IgD-negative memory B cell (primary cell): ENCODE measurements around the gene GABPB1. TPM values are rescaled to one million over a fixed set of nuclear protein-coding genes. Genes with fewer than 3 reads are reported as not detected.

Source experiments
- H3K27ac Mint-ChIP-seq, 3 donors: one replicate each; pipeline ENCODE4 v1.8.0; 2020 to 2022; ENCODE audit warnings: mild to moderate bottlenecking in 3 of 3, mixed read lengths in 3 of 3, moderate library complexity in 1 of 3
- H3K27me3 Mint-ChIP-seq: one replicate; pipeline ENCODE4 v1.8.0; 2021; ENCODE audit warnings: mixed read lengths
- H3K36me3 Mint-ChIP-seq: one replicate; pipeline ENCODE4 v1.8.0; 2020; ENCODE audit warnings: mild to moderate bottlenecking, mixed read lengths
- H3K4me1 Mint-ChIP-seq, 3 donors: one replicate each; pipeline ENCODE4 v1.8.0; 2020 to 2022; ENCODE audit warnings: mixed read lengths in 3 of 3, mild to moderate bottlenecking in 1 of 3
- H3K4me3 Mint-ChIP-seq, 4 donors: one replicate each; pipeline ENCODE4 v1.8.0; 2020 to 2022; ENCODE audit warnings: mild to moderate bottlenecking in 4 of 4, mixed read lengths in 4 of 4, moderate library complexity in 3 of 4
- H3K9me3 Mint-ChIP-seq, 3 donors: one replicate each; pipeline ENCODE4 v1.8.0; 2020 to 2021; ENCODE audit warnings: mixed read lengths in 3 of 3, mild to moderate bottlenecking in 1 of 3
- polyA plus RNA-seq: library from polyadenylated mRNA; unstranded; fragments of 300-500 nt; fragmentation: Illumina TruSeq; gene quantifications from one replicate; pipeline ENCODE4 v1.2.3, GENCODE V29; 2021

The GABPB1 gene
- polyA plus RNA-seq, 1 donor from 2014 or later: 31.4 TPM

DNA sequence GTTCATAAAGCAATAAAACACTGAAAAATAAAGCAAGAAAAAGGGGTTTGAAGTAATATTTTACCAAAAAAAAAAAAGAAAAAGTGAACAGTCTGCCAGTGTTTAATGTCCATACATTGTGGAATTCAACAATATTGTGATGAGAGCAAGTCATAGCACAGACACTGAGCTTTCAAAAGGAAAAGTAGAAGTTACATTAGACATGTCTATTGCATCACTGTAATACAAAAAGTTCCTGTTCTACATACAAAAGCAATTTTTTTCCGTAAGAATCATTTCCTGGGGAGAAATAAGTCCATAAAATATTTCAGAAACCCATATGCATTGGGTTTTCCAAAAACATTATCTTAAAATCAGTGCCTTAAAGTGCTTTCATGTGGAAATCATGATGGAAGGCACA is 77.6 kb downstream of the GABPB1 start:
- H3K9me3 Mint-ChIP-seq: no peaks in the 10 kb centered on the region
- peaks cover 3% of the 10 kb centered on the region for H3K36me3 Mint-ChIP-seq
- H3K27me3 Mint-ChIP-seq: no peaks in the 10 kb centered on the region
- no peak overlapping the region for H3K27ac Mint-ChIP-seq
- no peaks in the 10 kb centered on the region for H3K4me1 Mint-ChIP-seq
- no peak overlapping the region for H3K4me3 Mint-ChIP-seq

DNA sequence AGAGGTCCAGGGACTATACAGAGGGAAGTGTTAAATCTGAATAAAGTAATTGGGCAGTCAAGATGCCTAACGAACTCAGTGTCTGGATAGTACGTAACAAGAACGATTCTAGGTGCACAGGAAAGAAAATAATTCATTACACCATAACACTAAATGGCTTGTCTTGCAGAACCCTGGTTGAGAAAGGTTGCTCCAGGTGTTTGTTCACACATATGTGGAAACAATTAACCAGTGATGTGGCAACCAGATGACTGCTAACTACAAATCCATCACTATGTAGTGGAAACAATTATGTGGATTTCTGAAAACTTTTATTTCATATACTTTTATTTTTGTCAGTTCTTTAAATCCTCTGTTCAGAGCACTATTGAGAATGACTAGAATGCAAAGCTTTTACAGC is 79.1 kb downstream of the GABPB1 start:
- no peaks in the 10 kb centered on the region for H3K9me3 Mint-ChIP-seq
- peaks cover 3% of the 10 kb centered on the region for H3K36me3 Mint-ChIP-seq
- no peak overlapping the region for H3K27ac Mint-ChIP-seq
- no peaks in the 10 kb centered on the region for H3K27me3 Mint-ChIP-seq
- H3K4me1 Mint-ChIP-seq: no peaks in the 10 kb centered on the region
- no peak overlapping the region for H3K4me3 Mint-ChIP-seq

DNA sequence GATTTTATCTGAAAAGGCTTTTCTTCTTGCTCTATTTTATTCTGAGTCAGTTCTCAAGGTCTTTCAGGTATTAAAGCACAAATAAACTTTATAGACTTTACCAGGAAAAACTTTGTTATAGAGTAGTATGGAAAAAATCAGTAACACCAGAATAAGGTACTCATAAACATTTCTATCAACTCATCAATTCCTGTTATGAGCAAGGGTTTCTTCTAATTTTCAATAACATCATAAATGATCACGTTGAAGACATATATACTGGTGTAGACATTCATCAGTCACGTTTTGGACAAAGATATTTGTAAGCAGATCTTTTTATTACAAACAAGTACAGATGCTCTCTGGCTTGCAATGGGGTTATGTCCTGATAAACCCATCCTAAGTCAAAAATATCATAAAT is 79.9 kb downstream of the GABPB1 start:
- Mint-ChIP-seq H3K36me3 (peaks cover 3% of the 10 kb centered on the region), H3K4me1 (no peaks in the 10 kb centered on the region)

DNA sequence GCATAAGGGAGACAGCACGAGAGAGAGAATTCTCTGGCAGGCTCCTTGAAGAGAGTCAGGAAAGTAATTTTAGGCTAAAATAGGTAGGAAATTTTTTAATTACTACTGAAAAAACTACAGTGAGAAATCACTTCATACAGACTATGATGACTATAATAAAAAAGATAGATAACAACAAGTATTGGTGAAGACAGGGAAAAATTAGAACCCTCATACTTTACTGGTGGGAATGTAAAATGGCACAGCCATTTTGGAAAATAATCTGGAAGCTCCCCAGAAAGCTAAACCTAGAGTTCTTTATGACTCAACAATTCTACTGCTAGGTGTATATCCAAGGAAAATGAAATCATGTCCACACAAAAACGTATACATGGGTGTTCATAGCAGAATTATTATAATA is 87.4 kb downstream of the GABPB1 start:
- Mint-ChIP-seq H3K9me3 (peaks cover 0 to 7% (median 5%) of the 10 kb centered on the region in 3 donors), H3K4me3 (no peak overlapping the region), H3K4me1 (peaks cover 0 to 8% (median 0%) of the 10 kb centered on the region in 3 donors), H3K27me3 (peaks cover 5% of the 10 kb centered on the region), H3K36me3 (peaks cover 4% of the 10 kb centered on the region), H3K27ac (no peak overlapping the region)

More for the DNA sequence above, 79.9 kb downstream of the GABPB1 start:
- Mint-ChIP-seq H3K9me3 (no peaks in the 10 kb centered on the region), H3K27ac (peak overlapping the region in 1 of 3 donors; percentile 4), H3K27me3 (no peaks in the 10 kb centered on the region), H3K4me3 (no peak overlapping the region)

DNA sequence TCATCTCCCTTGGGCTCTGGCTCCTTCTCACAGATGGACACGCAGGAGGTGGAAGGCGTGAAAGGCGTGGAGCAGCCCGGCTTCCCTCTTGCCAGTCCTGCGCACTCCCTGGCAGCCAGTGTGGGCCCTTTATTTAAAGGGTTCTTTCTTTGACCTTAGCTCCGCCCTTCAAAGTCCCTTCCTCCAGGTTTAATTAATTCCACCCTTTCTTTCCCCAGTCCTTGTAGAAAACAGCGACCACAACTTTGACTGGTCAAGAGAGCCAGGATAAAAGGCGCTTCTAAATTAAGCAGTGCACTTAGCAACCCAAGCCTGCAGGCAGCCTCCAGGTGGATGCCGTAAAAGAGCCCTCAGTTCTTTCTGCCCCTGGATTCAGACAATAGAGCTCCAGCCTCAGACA is 89.4 kb downstream of the GABPB1 start, which contains the start of gene HDC:
Gene HDC, minus strand, starts transcription at position 107 of the 400 bp plus-strand sequence. Its CDS starts 103 bp downstream, at position 4.
- peaks cover 7% of the 10 kb centered on the region for H3K27me3 Mint-ChIP-seq
- H3K36me3 Mint-ChIP-seq: peaks cover 4% of the 10 kb centered on the region
- peaks cover 1 to 10% (median 1%) of the 10 kb centered on the region in 3 donors for H3K4me1 Mint-ChIP-seq
- H3K27ac Mint-ChIP-seq: no peak within 1 kb of the TSS
- peaks cover 0 to 7% (median 5%) of the 10 kb centered on the region in 3 donors for H3K9me3 Mint-ChIP-seq
- no peak within 1 kb of the TSS for H3K4me3 Mint-ChIP-seq

DNA sequence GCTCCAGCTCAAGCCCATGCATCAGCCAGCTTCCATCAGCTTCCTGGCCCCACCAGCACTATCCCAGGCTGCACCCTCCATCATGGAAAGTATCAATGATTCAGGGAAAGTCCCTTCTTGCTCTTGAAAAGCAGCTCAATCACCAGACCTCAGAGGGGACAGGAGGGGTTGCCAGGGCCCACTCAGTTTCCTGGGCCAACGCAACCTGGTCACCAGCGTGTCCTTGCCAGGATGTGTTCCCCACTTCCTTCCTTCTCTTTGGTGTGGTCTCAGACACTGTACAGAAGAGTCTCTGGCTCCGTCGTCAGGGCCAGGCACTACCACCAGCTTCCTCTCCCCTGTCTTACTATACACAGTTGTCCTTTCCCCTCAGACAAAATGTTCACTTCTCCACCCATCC is 92.5 kb downstream of the GABPB1 start:
- Mint-ChIP-seq H3K4me1 (peaks cover 3 to 14% (median 5%) of the 10 kb centered on the region in 3 donors), H3K9me3 (peaks cover 0 to 3% (median 3%) of the 10 kb centered on the region in 3 donors), H3K27ac (peak overlapping the region in 1 of 3 donors; percentile 30), H3K27me3 (peaks cover 11% of the 10 kb centered on the region), H3K4me3 (no peak overlapping the region), H3K36me3 (peaks cover 4% of the 10 kb centered on the region)

DNA sequence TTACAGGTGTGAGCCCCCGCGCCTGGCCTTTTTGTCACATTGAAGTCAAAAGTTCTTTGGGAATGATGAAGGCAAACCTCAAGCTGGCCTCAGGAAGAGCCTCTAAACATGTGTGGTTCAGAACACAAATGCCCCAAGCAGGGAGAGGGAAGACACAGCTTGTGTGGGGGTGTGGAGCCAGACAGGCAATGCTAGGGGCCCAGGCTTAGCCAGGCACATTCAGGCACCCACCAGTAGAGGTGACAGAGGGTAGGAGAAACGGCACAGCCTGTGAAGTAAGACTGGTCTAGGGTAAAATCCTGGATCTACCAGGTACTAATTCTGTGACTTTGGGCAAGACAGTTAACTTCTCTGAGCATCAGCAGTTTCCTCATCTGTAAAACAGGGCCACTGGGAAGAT is 93.0 kb downstream of the GABPB1 start:
- Mint-ChIP-seq H3K4me3 (no peak overlapping the region), H3K27ac (peak overlapping the region in 1 of 3 donors; percentile 30), H3K4me1 (peaks cover 3 to 14% (median 5%) of the 10 kb centered on the region in 3 donors), H3K27me3 (peaks cover 11% of the 10 kb centered on the region), H3K36me3 (peaks cover 2% of the 10 kb centered on the region), H3K9me3 (peaks cover 0 to under 1% (median 0%) of the 10 kb centered on the region in 3 donors)

DNA sequence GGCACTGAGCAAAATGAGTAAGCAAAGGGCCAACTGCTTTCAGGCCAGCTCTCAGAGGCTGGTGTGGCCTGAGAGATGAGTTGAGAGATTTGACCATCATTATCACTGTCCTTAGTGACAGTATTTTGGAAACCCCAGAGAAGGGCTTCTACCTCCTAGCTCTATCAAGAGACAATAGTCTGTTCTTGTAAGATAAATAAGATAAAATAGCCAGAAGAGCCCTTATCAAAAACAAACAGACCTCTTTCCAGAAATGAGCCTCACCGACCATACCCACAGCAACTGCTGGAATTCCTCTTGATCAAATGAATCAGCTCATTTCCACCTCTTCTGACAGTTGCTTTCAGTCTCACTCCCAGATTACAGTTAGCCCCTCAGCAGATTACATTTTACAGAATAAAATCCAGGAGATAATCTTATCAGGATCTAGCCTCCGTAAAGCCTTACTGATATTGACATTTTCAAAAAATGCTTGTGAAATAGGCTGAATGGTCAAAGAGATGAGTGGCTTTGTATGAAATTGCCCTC is 94.0 kb downstream of the GABPB1 start:
- Mint-ChIP-seq H3K27ac (no peak overlapping the region), H3K4me3 (no peak overlapping the region), H3K9me3 (no peaks in the 10 kb centered on the region), H3K4me1 (peaks cover 3 to 14% (median 5%) of the 10 kb centered on the region in 3 donors), H3K36me3 (no peaks in the 10 kb centered on the region), H3K27me3 (peaks cover 9% of the 10 kb centered on the region)

DNA sequence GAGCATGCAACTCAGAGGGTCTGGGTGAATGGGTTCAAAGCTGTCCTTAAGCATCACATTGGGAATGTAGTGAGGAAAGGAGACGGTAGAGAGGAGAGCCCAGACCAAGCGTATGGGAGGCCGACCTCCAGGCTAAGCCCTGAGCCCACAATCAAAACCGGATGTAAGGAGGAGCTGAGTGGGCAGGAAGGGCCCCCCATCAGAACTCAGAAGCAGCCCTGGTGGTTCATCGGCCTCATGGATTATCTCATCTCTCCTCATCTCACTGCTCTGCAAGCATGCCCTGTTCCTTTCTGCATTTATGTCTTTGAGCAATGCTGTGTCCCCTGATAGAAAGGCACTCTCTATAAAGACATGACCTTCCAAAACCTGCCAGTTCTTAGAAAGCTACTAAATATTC is 95.7 kb downstream of the GABPB1 start:
- Mint-ChIP-seq H3K4me3 (no peak overlapping the region), H3K36me3 (peaks cover 2% of the 10 kb centered on the region), H3K9me3 (no peaks in the 10 kb centered on the region), H3K4me1 (peaks cover 5 to 14% (median 5%) of the 10 kb centered on the region in 3 donors), H3K27me3 (peaks cover 9% of the 10 kb centered on the region), H3K27ac (no peak overlapping the region)

DNA sequence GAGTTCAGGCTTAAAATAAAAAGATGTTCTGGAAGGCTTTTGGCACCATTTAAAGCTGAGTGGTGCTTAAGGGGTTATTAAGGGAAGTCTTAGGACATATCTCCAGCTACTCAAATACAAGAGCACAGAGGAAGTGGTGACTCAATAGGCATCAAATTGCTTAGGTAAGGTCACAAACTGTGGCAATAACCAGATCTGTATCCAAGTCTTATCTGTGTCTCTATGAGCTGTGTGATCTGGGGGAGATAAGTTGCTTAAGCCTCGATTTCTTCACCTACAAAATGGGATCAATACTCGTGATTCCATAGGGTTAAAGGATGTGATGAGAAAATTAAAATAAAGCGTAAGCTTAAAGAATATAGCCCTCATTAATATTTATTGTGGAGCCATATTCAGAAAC is 97.1 kb downstream of the GABPB1 start:
- H3K27ac Mint-ChIP-seq: no peak overlapping the region
- H3K9me3 Mint-ChIP-seq: no peaks in the 10 kb centered on the region
- H3K36me3 Mint-ChIP-seq: peaks cover 2% of the 10 kb centered on the region
- H3K4me3 Mint-ChIP-seq: no peak overlapping the region
- peaks cover 5 to 10% (median 5%) of the 10 kb centered on the region in 3 donors for H3K4me1 Mint-ChIP-seq
- peaks cover 7% of the 10 kb centered on the region for H3K27me3 Mint-ChIP-seq

DNA sequence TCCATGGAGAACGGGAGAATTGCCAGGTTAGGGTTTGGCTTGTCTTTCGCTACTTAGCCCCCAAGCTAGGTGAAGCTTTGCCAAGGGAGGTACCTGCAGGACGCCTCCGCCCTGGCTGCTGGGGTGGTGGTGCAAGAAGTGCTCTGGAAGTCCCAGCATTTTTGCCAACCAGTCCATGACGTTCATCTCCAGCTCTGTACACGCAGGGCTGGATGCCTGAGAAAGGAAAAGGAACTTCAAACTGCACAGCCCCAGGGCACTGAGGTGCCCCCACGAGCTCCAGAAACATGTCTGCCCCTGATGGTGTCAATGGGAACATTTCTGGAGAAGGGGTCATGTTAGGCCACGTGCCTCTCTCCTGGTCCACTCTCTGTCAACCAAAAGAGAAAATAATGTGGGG is 97.7 kb downstream of the GABPB1 start:
- Mint-ChIP-seq H3K27me3 (peaks cover 7% of the 10 kb centered on the region), H3K4me3 (no peak overlapping the region), H3K4me1 (peaks cover 5 to 6% (median 5%) of the 10 kb centered on the region in 3 donors), H3K36me3 (peaks cover 2% of the 10 kb centered on the region), H3K9me3 (no peaks in the 10 kb centered on the region), H3K27ac (no peak overlapping the region)

DNA sequence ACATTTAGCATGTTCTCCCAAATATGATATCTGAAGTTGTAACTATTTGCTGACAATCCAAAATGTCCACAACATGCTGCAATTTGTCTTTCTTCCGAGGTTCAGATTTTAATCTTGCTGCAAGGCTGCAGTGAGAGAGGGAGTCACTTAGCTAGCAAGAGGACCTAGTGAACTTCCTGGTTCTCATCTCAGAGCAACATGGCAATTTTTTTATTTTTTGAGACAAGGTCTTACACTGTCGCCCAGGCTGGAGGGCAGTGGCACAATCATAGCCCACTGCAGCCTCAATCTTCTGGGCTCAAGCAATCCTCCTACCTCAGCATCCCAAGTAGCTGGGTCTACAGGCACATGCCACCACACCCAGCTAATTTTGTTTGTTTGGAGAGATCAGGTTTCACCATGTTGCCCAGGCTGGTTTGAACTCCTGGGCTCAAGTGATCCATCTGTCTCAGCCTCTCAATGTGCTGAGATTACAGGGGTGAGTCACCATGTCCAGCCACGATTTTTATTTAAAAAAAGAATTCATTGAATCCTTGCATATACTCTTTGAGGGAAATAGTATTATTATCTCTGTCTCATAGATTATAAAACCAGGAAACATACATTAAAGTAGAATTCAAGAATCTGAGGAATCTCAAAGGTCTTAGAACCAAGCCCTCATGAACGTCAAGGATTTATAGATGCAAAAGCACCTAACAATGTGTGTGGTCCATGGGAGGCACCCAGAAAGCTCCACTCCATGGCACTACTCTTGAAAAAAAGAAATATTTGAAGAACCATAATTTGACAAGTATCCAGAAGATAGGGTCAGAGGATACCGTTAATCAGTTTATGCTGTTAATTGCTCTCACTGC is 98.6 kb downstream of the GABPB1 start:
- H3K36me3 Mint-ChIP-seq: peaks cover 2% of the 10 kb centered on the region
- no peak overlapping the region for H3K4me3 Mint-ChIP-seq
- peaks cover 4 to 5% (median 5%) of the 10 kb centered on the region in 3 donors for H3K4me1 Mint-ChIP-seq
- H3K27me3 Mint-ChIP-seq: peaks cover 7% of the 10 kb centered on the region
- H3K9me3 Mint-ChIP-seq: no peaks in the 10 kb centered on the region
- H3K27ac Mint-ChIP-seq: peak overlapping the region in 1 of 3 donors; percentile 4

DNA sequence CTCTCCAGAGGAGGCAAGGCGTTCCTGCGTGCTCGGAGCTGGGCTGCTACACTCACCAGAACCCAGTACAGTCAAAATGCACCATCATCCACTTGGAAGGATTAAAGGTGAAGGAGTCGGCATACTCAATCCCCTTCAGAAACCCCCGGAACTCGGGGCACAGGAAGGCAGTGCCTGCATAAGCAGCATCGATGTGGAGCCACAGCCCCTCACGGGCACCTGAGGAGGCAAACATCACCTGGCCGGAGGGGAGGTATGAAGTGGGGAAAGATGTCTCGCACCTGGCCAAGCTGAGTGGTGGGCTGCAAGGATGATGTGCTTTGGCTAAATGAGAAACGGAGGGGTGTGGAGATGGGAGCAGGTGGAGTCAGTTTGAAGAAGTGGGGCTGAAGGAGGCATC is 102.4 kb downstream of the GABPB1 start:
- H3K27me3 Mint-ChIP-seq: peaks cover 1% of the 10 kb centered on the region

DNA sequence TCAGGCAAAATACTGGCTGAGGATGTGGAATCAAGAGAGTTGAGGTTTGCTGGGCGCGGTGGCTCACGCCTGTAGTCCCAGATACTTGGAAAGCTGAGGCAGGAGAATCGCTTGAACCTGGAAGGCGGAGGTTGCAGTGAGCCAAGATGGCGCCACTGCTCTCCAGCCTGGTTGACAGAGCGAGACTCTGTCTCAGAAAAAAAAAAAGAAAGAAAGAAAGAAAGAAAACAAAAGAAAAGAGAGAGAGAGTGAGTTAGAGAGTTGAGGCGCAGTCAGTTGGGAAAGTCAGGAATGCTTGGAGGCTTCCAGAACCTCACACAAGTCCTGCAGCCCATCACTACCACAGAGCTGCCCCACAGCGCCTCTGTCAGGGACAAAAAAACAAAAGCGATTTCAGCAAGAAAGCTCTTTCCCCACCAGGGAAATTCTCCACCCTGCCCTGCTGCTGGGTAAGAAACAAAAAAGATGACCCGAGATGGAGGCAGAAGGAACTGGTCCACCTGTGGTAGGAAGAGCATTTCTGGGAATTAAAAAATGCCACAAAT is 103.3 kb downstream of the GABPB1 start:
- H3K4me3 Mint-ChIP-seq: no peak overlapping the region
- H3K9me3 Mint-ChIP-seq: no peaks in the 10 kb centered on the region
- H3K27ac Mint-ChIP-seq: no peak overlapping the region
- H3K4me1 Mint-ChIP-seq: peaks cover 8 to 18% (median 12%) of the 10 kb centered on the region in 3 donors
- peaks cover 2% of the 10 kb centered on the region for H3K36me3 Mint-ChIP-seq
- peaks cover 1% of the 10 kb centered on the region for H3K27me3 Mint-ChIP-seq

More for the DNA sequence above, 102.4 kb downstream of the GABPB1 start:
- Mint-ChIP-seq H3K36me3 (peaks cover 2% of the 10 kb centered on the region), H3K4me3 (no peak overlapping the region), H3K4me1 (peaks cover 5 to 16% (median 10%) of the 10 kb centered on the region in 3 donors), H3K9me3 (no peaks in the 10 kb centered on the region), H3K27ac (no peak overlapping the region)

DNA sequence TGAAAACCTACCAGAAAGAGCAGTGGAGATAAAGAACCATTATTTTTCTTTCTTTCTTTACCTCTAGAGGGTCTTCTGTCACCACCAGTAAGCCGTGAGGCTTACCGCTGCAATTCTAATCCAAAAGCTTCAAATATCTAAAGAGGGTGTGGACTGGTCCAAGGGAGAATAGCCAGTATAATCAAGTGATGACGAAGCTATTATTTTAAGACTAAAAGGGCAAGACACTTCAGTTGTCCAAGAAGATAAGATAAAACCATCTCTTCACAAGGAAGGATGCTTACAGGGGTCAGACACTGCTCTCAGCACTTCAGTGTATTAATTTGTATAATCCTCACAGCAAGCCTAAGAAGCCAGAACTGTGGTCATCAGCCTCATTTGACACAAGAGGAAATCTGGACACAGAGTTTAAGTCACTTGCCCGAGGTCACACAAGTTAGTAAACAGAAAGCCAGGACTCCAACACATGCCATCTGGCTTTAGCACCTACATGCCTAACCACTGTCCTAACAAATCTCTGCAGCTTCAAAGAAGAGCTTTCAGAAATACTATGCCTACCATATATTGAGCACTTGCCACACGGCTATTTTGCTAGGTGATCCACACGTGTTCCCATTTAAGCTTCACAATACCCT is 104.1 kb downstream of the GABPB1 start:
- no peaks in the 10 kb centered on the region for H3K9me3 Mint-ChIP-seq
- peaks cover 1% of the 10 kb centered on the region for H3K27me3 Mint-ChIP-seq
- peaks cover 8 to 18% (median 14%) of the 10 kb centered on the region in 3 donors for H3K4me1 Mint-ChIP-seq
- H3K27ac Mint-ChIP-seq: no peak overlapping the region
- H3K36me3 Mint-ChIP-seq: peaks cover 2% of the 10 kb centered on the region
- no peak overlapping the region for H3K4me3 Mint-ChIP-seq
